Body of pancreas (tissue), 4 donors: ENCODE results near the gene WDR82.

Experiments
- CTCF ChIP-seq, 7 experiments: fragments of 450-650 bp in 4 of 7; fragments of 200-600 bp in 3 of 7; sonication (generic) in 3 of 7; IDR thresholded peaks; one replicate each; pipeline ENCODE4 v1.5.1; 2016 to 2019; ENCODE audit warnings: antibody characterized with exemption in 7 of 7
- POLR2A ChIP-seq, 3 donors: fragments of 450-650 bp; IDR thresholded peaks; one replicate each; pipeline ENCODE4 v1.6.1; 2016; ENCODE audit warnings: antibody characterized with exemption in 3 of 3, mild to moderate bottlenecking in 2 of 3

DNA sequence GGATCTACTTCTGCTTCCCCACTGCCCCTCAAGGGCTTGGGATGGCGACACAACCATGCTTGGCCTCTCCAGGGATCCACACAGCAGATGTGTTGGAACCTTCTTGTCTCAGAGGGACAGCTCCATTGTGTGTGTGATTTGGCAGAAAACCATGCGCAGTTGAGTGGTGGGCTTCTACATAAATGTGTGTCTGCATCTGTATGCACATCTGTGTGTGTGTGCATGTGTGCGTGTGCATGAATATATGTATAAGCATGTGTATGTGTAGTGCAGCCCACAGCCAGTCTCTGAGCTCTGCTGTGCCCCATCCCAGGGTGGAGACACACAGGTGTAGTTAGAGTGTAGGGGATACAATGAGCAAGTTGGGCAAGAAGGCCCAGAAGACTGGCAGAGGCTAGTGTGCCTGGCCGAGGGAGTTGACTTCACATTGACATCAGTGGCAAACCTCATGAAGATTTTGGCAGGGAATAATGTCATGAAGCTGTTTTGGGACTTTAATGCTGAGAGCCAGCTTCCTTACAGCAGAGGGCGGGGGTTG, 17.3 kb upstream of the WDR82 start:
- TF ChIP-seq CTCF (IDR thresholded peaks at IDR 0.05) (no peak), POLR2A (IDR thresholded peaks at IDR 0.05) (no peak)
